Measurements from ENCODE around the gene PODXL2. TPM values are rescaled to one million over a fixed set of nuclear protein-coding genes. Genes with fewer than 3 reads are reported as not detected.

PODXL2 gene
- total RNA-seq, 1 donor from 2014 or later, result 10.7 TPM

DNA sequence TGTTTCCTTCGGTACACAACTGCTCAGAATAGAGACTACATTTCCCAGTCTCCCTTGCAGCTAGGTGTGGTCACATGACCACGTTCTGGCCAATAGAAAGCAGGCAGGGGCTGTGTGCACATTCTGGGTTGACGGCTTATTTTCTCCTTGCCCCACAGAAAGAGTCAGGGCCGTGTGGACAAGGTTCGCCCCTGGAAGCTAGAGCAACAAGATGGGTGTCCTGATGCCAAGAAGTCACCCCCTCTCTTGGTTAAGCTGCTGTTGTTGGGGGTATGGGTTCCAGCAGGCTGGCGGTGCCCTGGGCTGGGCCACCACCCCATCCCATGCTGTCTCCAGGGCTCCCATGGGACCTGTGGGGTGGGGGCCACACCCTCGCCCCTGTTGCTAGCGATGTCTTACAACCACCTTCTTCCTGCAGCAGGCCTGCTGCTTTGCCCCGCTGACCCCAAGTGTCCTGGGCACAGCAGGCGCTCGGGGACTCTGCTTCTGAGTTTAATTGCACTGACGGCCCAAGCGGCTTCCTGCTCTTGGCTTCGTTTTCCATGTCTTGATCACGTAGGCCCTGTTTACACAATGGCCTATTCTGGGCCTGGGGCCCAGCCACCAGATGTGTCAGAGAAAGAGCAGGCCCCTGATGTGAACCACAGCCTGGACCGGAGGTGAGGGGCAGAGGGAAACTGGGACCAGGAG is 68.7 kb downstream of the PODXL2 start:
- H3K36me3 Mint-ChIP-seq (ENCODE audit: low read depth), result peaks cover 8% of the 10 kb centered on the region

DNA sequence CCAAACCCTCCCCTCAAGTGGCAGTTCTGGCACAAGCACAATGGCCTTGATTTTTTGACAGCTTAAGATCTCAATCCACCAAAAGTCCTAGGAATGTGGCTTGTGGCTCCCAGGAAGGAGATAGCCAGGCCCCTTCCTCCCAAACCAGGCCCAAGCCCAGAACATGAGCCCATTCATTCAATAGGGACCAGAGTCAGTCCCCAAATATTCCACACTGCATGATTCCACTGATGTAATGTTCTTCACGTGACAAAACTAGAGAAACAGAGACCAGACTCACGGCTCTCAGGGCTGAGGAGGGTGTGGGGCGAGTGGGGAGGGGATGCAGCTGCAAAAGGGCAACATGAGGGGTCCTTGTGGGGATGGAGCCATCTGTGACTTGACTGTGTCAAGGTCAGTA is 69.3 kb downstream of the PODXL2 start:
- Mint-ChIP-seq H3K36me3 (ENCODE audit: low read depth) (peaks cover 8% of the 10 kb centered on the region), H3K27ac (ENCODE audit: unreplicated experiment) (peak overlapping the region; percentile 98), H3K4me1 (ENCODE audit: low read depth) (peaks cover 52% of the 10 kb centered on the region), H3K9me3 (ENCODE audit: low read depth) (peaks cover 3% of the 10 kb centered on the region), H3K27me3 (ENCODE audit: low read depth) (no peaks in the 10 kb centered on the region), H3K4me3 (ENCODE audit: unreplicated experiment) (no peak overlapping the region)
- TF ChIP-seq, protein P1, sequence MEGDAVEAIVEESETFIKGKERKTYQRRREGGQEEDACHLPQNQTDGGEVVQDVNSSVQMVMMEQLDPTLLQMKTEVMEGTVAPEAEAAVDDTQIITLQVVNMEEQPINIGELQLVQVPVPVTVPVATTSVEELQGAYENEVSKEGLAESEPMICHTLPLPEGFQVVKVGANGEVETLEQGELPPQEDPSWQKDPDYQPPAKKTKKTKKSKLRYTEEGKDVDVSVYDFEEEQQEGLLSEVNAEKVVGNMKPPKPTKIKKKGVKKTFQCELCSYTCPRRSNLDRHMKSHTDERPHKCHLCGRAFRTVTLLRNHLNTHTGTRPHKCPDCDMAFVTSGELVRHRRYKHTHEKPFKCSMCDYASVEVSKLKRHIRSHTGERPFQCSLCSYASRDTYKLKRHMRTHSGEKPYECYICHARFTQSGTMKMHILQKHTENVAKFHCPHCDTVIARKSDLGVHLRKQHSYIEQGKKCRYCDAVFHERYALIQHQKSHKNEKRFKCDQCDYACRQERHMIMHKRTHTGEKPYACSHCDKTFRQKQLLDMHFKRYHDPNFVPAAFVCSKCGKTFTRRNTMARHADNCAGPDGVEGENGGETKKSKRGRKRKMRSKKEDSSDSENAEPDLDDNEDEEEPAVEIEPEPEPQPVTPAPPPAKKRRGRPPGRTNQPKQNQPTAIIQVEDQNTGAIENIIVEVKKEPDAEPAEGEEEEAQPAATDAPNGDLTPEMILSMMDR (IDR thresholded peaks at IDR 0.05), result no peak
- peak; percentile 19 for DNase-seq (ENCODE audit: low spot score)

More for the DNA sequence above, 68.7 kb downstream of the PODXL2 start:
- TF ChIP-seq, protein P1 (IDR thresholded peaks at IDR 0.05), result no peak
- H3K4me1 Mint-ChIP-seq (ENCODE audit: low read depth), result peaks cover 52% of the 10 kb centered on the region
- peak overlapping the region; percentile 25 for H3K4me3 Mint-ChIP-seq (ENCODE audit: unreplicated experiment)
- no peaks in the 10 kb centered on the region for H3K27me3 Mint-ChIP-seq (ENCODE audit: low read depth)
- DNase-seq (ENCODE audit: low spot score), result peak; percentile 72
- peak overlapping the region; percentile 98 for H3K27ac Mint-ChIP-seq (ENCODE audit: unreplicated experiment)
- H3K9me3 Mint-ChIP-seq (ENCODE audit: low read depth), result no peaks in the 10 kb centered on the region

DNA sequence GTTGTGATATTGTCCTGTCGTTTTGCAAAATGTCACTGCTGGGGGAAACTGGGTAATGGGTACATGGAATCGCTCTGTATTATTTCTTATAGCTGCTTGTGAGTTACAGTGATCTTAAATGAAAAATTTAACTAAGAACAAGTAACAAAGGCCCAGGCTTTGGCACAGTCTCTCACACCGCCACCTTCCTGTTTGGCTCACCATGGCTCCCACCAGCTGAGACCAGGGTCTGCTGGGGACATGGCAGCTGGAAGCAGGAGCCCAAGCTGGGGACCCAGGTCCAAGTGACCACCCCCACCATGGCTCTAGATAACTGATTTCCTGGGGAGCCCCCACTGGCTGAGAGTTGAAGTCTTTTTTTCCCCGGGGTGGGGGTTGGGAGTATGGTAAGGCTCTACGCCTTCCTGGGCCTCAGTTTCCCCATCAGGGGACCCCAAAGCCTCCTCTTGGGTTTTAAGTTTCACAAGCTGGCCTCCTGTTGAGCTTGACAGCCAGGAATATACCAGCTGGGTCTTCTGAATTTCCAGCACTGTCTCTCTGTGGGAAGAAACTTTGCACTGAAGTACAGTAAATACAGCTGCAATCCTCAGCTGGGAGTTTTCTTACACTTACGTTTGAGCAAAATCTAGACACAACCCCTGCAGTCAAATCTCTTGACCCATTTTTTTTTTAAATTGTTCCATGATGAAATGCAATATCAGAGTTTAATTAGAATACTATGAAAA is 69.9 kb downstream of the PODXL2 start:
- no peaks in the 10 kb centered on the region for H3K27me3 Mint-ChIP-seq (ENCODE audit: low read depth)
- H3K4me1 Mint-ChIP-seq (ENCODE audit: low read depth), result peaks cover 52% of the 10 kb centered on the region
- no peak overlapping the region for H3K4me3 Mint-ChIP-seq (ENCODE audit: unreplicated experiment)
- peak; percentile 59 for DNase-seq (ENCODE audit: low spot score)
- H3K9me3 Mint-ChIP-seq (ENCODE audit: low read depth), result peaks cover 8% of the 10 kb centered on the region
- H3K36me3 Mint-ChIP-seq (ENCODE audit: low read depth), result peaks cover 11% of the 10 kb centered on the region
- peak overlapping the region; percentile 98 for H3K27ac Mint-ChIP-seq (ENCODE audit: unreplicated experiment)
- TF ChIP-seq, protein P1 (IDR thresholded peaks at IDR 0.05), result no peak

DNA sequence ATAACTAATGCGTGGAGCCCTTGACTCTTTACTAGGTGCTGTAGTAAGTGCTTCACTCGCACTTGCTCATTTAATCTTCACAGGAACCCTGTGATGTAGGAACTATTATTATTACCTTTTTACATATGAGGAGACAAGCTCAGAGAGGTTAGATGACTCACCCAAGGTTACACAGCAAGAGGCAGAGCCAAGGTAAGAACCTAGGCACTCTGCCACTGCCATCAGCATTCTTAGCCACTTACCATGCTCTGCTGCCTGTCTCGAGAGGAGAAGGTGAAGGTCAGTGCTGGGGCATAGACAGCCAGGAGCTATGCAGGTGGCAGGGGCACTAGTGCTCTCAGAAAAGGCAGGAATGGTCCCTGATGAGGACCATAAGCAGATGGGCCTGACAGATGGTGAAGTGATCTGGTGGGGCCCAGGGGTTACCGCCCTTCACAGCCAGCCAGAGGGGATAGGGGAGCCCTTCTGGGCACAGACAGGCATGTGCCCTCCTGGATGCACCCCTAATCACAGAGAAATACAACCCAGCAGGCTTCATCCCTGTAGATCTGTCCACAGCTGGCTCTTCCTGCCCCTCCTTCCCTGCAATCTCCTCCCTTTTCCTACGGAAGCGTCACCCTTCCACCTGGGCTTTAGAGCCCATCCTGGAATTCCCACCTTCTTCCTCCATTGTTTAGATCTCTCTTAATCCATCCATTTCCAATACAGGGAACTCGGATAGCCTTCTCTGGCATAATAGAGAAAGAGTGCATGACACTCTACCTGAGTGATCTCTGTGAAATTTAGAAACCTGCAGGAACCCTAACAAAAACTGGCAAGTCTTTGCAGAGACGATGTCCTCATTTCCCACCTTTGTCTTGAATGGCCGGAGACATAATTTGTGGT is 70.7 kb downstream of the PODXL2 start:
- no peak overlapping the region for H3K4me3 Mint-ChIP-seq (ENCODE audit: unreplicated experiment)
- H3K36me3 Mint-ChIP-seq (ENCODE audit: low read depth), result peaks cover 14% of the 10 kb centered on the region
- TF ChIP-seq, protein P1 (IDR thresholded peaks at IDR 0.05), result no peak
- peaks cover 8% of the 10 kb centered on the region for H3K9me3 Mint-ChIP-seq (ENCODE audit: low read depth)
- H3K27ac Mint-ChIP-seq (ENCODE audit: unreplicated experiment), result peak overlapping the region; percentile 98
- DNase-seq (ENCODE audit: low spot score), result peak; percentile 39
- peaks cover 48% of the 10 kb centered on the region for H3K4me1 Mint-ChIP-seq (ENCODE audit: low read depth)
- no peaks in the 10 kb centered on the region for H3K27me3 Mint-ChIP-seq (ENCODE audit: low read depth)

DNA sequence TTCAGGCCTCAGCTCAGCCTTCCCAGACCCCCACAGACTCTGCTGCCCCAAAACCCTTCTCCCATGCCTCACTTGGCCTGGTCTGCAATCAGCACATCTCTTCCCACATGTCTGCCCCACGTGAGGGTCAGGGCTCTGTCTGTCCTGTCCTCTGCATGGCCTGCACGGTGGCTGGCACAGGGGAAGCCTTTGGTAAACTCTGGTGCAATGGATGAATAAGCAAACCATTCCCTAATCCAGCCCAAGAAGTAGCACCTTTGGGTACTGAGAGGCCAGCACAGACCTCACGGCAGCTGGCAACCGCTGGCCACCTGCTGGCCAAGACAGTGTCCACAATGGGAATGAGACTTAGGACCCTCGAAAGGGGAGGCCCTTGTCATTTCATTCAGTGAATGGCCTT is 71.4 kb downstream of the PODXL2 start:
- Mint-ChIP-seq H3K9me3 (ENCODE audit: low read depth) (peaks cover 8% of the 10 kb centered on the region), H3K4me1 (ENCODE audit: low read depth) (peaks cover 45% of the 10 kb centered on the region), H3K4me3 (ENCODE audit: unreplicated experiment) (no peak overlapping the region), H3K36me3 (ENCODE audit: low read depth) (peaks cover 17% of the 10 kb centered on the region), H3K27ac (ENCODE audit: unreplicated experiment) (no peak overlapping the region), H3K27me3 (ENCODE audit: low read depth) (no peaks in the 10 kb centered on the region)
- TF ChIP-seq, protein P1 (IDR thresholded peaks at IDR 0.05), result peak; percentile 28
- peak; percentile 54 for DNase-seq (ENCODE audit: low spot score)

Data from chondrocyte (in vitro differentiated cells).